Measurements from ENCODE around the gene SPAG5. TPM values are rescaled to one million over a fixed set of nuclear protein-coding genes. Genes with fewer than 3 reads are reported as not detected.

The SPAG5 gene
- total RNA-seq, 6 experiments from 2014 or later = 29.2 to 73.3 (median 69.4) TPM

DNA sequence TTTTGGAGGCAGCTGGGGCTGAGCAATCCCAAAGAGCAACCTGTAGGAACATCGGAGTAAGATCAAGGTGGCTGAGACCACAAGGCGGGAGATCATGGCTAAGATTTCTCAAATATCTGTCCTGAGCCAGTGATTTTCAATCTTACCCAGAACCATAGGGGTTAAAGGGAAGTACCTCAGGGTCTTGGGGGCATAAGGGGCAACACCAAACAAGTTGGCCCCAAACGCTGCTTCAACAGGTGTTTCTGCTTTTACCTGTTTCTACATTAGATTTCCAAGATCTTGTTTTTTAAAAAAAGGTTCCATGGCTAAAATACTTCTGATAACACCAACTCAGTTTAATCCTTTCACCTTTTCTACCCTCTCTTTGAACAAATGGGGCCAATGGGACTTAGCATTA, 43.8 kb downstream of the SPAG5 start:
- peaks cover 26% of the 10 kb centered on the region for H3K36me3 Mint-ChIP-seq (ENCODE audit: low read depth)

DNA sequence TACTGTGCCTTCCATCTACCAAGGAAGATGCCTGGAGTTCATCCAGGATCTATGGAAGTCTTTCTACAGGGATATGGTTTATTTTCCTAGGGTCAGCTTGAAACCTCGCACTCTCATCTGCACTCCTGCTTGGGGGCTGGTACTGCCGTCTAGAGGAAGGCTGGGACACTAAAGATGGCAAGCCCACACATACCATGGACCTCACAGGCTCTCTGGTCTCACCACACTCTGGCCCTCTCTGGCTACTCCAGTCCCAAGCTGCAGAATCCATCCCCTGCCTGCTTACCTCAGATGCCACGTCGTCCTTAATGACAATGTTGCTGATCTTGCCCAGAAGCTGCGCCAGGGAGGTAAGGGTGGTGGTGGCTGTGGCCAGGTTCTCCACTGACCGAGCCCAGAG, 44.3 kb downstream of the SPAG5 start:
- peaks cover 23% of the 10 kb centered on the region for H3K36me3 Mint-ChIP-seq (ENCODE audit: low read depth)
- H3K27ac Mint-ChIP-seq = no peak overlapping the region
- no peaks in the 10 kb centered on the region; the same call in none of the 2 replicates for H3K27me3 Mint-ChIP-seq (ENCODE audit: insufficient read depth)
- no peak for DNase-seq
- H3K4me3 Mint-ChIP-seq = no peak overlapping the region
- H3K4me1 Mint-ChIP-seq (ENCODE audit: low read depth) = peaks cover 23% of the 10 kb centered on the region
- H3K9me3 Mint-ChIP-seq = no peaks in the 10 kb centered on the region
- TF ChIP-seq, protein P1, sequence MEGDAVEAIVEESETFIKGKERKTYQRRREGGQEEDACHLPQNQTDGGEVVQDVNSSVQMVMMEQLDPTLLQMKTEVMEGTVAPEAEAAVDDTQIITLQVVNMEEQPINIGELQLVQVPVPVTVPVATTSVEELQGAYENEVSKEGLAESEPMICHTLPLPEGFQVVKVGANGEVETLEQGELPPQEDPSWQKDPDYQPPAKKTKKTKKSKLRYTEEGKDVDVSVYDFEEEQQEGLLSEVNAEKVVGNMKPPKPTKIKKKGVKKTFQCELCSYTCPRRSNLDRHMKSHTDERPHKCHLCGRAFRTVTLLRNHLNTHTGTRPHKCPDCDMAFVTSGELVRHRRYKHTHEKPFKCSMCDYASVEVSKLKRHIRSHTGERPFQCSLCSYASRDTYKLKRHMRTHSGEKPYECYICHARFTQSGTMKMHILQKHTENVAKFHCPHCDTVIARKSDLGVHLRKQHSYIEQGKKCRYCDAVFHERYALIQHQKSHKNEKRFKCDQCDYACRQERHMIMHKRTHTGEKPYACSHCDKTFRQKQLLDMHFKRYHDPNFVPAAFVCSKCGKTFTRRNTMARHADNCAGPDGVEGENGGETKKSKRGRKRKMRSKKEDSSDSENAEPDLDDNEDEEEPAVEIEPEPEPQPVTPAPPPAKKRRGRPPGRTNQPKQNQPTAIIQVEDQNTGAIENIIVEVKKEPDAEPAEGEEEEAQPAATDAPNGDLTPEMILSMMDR (IDR thresholded peaks at IDR 0.05) = peak; percentile 55; the same call in 1 of the 2 replicates

More for the DNA sequence above, 43.8 kb downstream of the SPAG5 start:
- Mint-ChIP-seq H3K27me3 (ENCODE audit: insufficient read depth) (no peaks in the 10 kb centered on the region; the same call in none of the 2 replicates), H3K27ac (no peak overlapping the region), H3K9me3 (no peaks in the 10 kb centered on the region), H3K4me3 (no peak overlapping the region), H3K4me1 (ENCODE audit: low read depth) (peaks cover 21% of the 10 kb centered on the region)
- DNase-seq = no peak
- TF ChIP-seq, protein P1 (IDR thresholded peaks at IDR 0.05) = no peak

DNA sequence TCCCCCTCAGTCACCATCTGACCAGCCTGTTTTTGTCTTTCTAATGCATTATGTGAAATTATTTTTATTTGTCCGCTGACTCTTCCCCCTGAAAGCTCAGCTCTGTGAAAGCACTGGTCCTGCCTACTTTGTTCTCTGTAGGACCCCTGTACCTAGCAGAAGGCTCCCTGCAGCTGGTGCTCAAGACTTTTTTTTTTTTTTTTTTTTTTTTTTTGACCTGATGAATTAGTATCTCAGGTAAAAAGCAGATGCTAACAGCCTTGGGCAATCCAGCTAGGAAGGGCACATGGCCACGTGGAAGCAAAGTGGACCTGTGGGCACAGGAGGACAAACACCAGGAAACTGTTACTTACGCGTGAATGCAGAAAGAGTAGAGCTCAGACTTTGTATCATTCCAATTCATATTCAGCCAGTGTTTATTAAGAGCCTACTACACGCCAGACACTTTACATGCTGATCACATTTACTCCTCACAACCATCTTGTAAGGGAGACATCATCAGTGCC, 45.8 kb downstream of the SPAG5 start:
- H3K4me1 Mint-ChIP-seq (ENCODE audit: low read depth) = peaks cover 27% of the 10 kb centered on the region
- H3K9me3 Mint-ChIP-seq = no peaks in the 10 kb centered on the region
- H3K27ac Mint-ChIP-seq = peak overlapping the region; percentile 67
- H3K4me3 Mint-ChIP-seq = peak overlapping the region; percentile 91
- H3K36me3 Mint-ChIP-seq (ENCODE audit: low read depth) = peaks cover 17% of the 10 kb centered on the region
- no peaks in the 10 kb centered on the region; the same call in 1 of the 2 replicates for H3K27me3 Mint-ChIP-seq (ENCODE audit: insufficient read depth)
- DNase-seq = no peak
- TF ChIP-seq, protein P1 (IDR thresholded peaks at IDR 0.05) = no peak

DNA sequence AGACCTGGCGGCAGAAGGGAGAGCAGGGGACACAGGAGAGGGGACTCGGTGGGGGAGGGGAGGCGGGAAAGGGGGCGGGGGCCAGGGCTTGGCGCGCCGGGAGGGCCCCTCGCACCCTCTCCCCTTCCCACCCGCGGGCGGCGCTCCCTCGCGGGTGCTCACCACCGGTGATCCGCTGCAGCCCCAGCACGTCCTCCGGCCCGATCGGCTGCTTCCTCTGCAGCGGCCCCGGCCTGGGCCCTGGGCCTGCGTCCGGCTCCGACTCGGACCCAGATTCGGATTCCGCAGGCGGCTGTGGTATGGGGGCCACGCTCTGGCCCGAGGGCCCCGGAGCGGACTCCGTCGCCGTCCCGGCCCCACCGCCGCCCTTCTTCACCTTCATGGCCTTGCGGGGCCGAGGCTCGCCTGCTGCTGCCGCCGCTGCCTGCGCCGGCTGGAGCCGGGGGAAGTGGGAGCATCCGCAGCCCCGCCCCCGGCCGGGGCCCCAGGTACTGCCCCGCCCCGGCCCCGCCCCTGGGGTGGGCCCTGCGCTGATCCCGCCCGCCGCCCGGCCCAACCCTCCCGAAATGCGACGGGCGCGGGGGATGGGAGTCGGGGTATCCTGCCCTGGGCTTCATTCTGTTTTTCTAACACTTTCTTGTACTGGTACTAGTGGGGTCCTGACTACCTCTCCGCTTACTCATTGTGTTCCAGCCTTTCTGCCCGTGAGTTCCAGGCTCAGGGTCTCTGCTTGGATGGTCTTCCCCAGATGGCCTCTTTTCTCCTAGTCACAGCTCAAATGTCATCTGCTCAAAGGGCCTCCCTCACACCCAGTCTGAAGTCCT, 46.4 kb downstream of the SPAG5 start, which contains the start of gene UNC119:
UNC119 (minus strand) TSS at position 449 of the 824 bp plus-strand sequence; CDS start at position 382, 67 bp downstream.
- Mint-ChIP-seq H3K4me3 (peak within 1 kb of the TSS; percentile 91), H3K36me3 (ENCODE audit: low read depth) (peaks cover 17% of the 10 kb centered on the region), H3K4me1 (ENCODE audit: low read depth) (peaks cover 29% of the 10 kb centered on the region), H3K27ac (peak within 1 kb of the TSS; percentile 67), H3K9me3 (no peaks in the 10 kb centered on the region), H3K27me3 (ENCODE audit: insufficient read depth) (no peaks in the 10 kb centered on the region; the same call in 1 of the 2 replicates)
- TF ChIP-seq, protein P1 (IDR thresholded peaks at IDR 0.05) = no peak
- peak; percentile 33 for DNase-seq

DNA sequence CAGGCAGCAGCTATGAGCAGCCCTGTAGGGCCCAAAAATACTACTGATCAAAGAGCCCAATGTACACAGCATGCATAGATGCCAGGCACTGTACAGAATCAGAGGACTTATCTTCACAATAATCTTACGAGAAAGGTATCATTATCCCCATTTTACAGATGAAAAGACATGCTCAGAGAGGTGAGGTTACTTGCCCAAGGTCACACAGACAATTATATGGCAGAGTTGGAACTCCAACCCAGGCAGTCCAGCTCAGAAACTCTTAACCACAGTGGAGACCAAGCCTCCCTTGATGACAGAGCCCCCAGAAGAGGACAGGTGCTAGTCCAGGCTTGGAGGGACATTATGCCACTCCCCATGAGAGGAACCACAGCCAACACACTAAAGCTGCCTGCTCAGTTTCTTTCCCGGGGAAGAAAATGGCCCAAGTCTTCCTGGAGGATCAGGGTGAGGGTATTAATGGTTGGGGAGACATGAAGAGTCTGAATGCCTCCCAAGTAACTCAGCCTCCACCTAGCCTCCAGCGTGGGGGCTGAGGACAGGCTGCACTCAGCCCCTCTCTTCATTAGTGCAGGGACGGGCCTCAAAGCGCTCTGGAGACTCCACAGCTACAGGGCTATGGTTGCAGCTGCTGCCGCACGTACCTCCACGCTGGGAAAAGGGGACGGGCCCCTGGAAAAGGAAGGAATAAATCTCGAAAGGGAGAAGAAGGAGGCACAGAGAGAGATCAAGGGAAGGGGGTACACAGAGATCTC, 47.2 kb downstream of the SPAG5 start:
- H3K27me3 Mint-ChIP-seq (ENCODE audit: insufficient read depth) = no peaks in the 10 kb centered on the region; the same call in 1 of the 2 replicates
- peaks cover 17% of the 10 kb centered on the region for H3K36me3 Mint-ChIP-seq (ENCODE audit: low read depth)
- no peak for DNase-seq
- peak overlapping the region; percentile 91 for H3K4me3 Mint-ChIP-seq
- H3K9me3 Mint-ChIP-seq = no peaks in the 10 kb centered on the region
- TF ChIP-seq, protein P1 (IDR thresholded peaks at IDR 0.05) = no peak
- H3K4me1 Mint-ChIP-seq (ENCODE audit: low read depth) = peaks cover 30% of the 10 kb centered on the region
- peak overlapping the region; percentile 24; the same call in 1 of the 2 replicates for H3K27ac Mint-ChIP-seq
